ENCODE measurements around the gene PDE6D.

DNA sequence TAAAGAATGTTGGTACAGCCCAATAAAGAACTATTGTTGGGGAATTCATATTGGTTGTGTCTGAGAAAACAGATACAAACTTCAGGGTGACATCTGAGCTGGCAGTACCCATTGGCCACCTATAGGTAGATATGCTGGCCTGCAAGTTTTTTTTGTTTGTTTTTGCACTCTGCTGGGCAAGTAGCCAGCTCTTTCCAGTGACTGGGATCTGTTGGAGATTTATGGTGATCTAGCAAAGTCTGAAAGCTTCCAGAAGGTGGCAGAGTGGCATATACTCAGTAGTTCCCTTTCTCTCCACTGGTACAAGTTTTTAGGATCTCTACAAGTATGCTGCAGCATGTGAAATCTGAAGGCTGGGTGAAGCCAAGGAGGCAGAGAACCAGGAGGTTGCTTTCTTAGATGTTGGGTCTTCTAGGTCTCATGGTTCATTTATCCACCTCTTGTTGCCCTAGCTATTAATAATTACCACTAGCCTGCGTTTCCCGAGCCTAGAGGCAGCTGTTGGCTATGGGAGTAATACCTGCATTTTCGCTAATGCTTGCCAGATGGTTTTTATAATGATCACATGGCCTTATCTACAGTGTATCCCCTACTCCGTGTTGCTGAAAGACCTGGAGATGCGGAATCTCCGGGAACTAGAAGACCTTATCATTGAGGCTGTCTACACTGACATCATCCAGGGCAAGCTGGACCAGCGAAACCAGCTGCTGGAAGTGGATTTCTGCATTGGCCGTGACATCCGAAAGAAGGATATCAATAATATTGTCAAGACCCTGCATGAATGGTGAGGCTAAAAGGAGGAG, 14.6 kb upstream of the PDE6D start:
- TF ChIP-seq POLR2A (IDR thresholded peaks at IDR 0.05) (no peak), CTCF (IDR thresholded peaks at IDR 0.05) (peak in 3 of 4 experiments; percentile 28 to 53 (median 46))

Data from prostate gland (tissue), 2 donors.